ENCODE measurements around the gene PLEKHA5.

DNA sequence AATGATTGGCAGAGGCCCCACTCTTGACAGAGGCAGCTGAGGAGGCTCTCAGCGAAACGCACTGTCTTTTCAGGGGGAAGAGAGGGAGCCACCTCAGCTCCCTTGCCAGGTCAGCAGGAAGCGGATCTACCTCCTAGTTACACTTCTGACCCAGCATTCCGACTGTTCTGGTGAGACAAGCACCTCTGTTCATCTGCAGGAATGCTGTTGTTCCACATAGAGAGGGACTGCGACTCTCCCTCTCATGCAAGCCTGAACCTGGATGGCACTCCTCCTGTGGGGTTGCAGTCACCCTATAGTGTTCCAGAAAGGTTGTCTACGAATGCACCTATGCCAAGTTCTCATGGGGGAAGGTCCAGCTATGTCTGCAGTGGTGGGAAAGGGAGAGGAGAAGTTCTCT, 272.7 kb downstream of the PLEKHA5 start:
- TF ChIP-seq, protein P1, sequence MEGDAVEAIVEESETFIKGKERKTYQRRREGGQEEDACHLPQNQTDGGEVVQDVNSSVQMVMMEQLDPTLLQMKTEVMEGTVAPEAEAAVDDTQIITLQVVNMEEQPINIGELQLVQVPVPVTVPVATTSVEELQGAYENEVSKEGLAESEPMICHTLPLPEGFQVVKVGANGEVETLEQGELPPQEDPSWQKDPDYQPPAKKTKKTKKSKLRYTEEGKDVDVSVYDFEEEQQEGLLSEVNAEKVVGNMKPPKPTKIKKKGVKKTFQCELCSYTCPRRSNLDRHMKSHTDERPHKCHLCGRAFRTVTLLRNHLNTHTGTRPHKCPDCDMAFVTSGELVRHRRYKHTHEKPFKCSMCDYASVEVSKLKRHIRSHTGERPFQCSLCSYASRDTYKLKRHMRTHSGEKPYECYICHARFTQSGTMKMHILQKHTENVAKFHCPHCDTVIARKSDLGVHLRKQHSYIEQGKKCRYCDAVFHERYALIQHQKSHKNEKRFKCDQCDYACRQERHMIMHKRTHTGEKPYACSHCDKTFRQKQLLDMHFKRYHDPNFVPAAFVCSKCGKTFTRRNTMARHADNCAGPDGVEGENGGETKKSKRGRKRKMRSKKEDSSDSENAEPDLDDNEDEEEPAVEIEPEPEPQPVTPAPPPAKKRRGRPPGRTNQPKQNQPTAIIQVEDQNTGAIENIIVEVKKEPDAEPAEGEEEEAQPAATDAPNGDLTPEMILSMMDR (IDR thresholded peaks at IDR 0.05): no peak
- TF ChIP-seq POLR2A (IDR thresholded peaks at IDR 0.05): no peak

Data from sigmoid colon (tissue), 3 donors.